OCI-LY7 (cell line): ENCODE measurements around the gene TUBA1A. TPM values are rescaled to one million over a fixed set of nuclear protein-coding genes. Genes with fewer than 3 reads are reported as not detected.
"Not testable (repeated sequence)": the region's sequence is repeated elsewhere in the genome, so short reads cannot be mapped to it uniquely, and the experiment has no call there.

Experiments
- BruUV-seq: library from RNA; stranded (reverse); fragments of 400-500 nt; replicated peaks from 2 replicates; lab custom pipeline; 2021; lab: Mats Ljungman, UMichigan
- CTCF ChIA-PET: fragments of 300-600 bp; sonication (Branson Sonifier 250); formaldehyde crosslinking; loops from one replicate; lab custom pipeline; 2022; ENCODE audit warnings: antibody characterized with exemption; ENCODE audit not compliant: unreplicated experiment; lab: Charles Lee
- POLR2A ChIA-PET: fragments of 300-600 bp; sonication (Branson Sonifier 250); formaldehyde crosslinking; loops from one replicate; lab custom pipeline; 2022; ENCODE audit warnings: antibody characterized with exemption; lab: Charles Lee
- DNase-seq: peaks from one replicate; pipeline ENCODE4 v3.0.0-alpha.2; 2015; ENCODE audit warnings: low spot score
- H2AFZ ChIP-seq: fragments of 200-600 bp; sonication (generic), shearing (Covaris generic); 2 replicates; pipeline ENCODE4 v1.6.1; 2014; ENCODE audit warnings: mild to moderate bottlenecking, antibody characterized with exemption, low read length, moderate library complexity
- H3K27ac ChIP-seq: fragments of 200-600 bp; sonication (generic); 2 replicates; pipeline ENCODE4 v1.5.1; 2014; ENCODE audit warnings: mixed run types, low read depth, mild to moderate bottlenecking, moderate library complexity, low read length, inconsistent platforms; ENCODE audit not compliant: poor library complexity, severe bottlenecking
- H3K36me3 ChIP-seq: fragments of 200-600 bp; sonication (generic); 2 replicates; pipeline ENCODE4 v1.6.1; 2014; ENCODE audit warnings: mild to moderate bottlenecking, antibody characterized with exemption, low read length, moderate library complexity, mixed read lengths; ENCODE audit not compliant: insufficient read depth
- H3K4me1 ChIP-seq: fragments of 200-600 bp; sonication (generic); 2 replicates; pipeline ENCODE4 v1.5.1; 2014; ENCODE audit warnings: mild to moderate bottlenecking, low read length; ENCODE audit not compliant: insufficient read depth, poor library complexity, severe bottlenecking
- H3K4me2 ChIP-seq: fragments of 200-600 bp; sonication (generic); 2 replicates; pipeline ENCODE4 v1.6.1; 2014; ENCODE audit warnings: mild to moderate bottlenecking, low read length
- H3K4me3 ChIP-seq: fragments of 200-600 bp; sonication (generic); 2 replicates; pipeline ENCODE4 v1.5.1; 2014; ENCODE audit warnings: mild to moderate bottlenecking, low read depth, low read length; ENCODE audit not compliant: poor library complexity, severe bottlenecking
- H3K79me2 ChIP-seq: fragments of 200-600 bp; sonication (generic); 2 replicates; pipeline ENCODE4 v1.6.1; 2016; ENCODE audit warnings: low read depth, mild to moderate bottlenecking, low read length, moderate library complexity, mixed read lengths; ENCODE audit not compliant: insufficient read depth
- H3K9me2 ChIP-seq: fragments of 200-600 bp; sonication (generic); 2 replicates; pipeline ENCODE4 v1.6.1; 2016; ENCODE audit warnings: mild to moderate bottlenecking, low read length, mixed read lengths; ENCODE audit not compliant: insufficient read depth
- H3K9me3 ChIP-seq: fragments of 200-600 bp; sonication (generic); 2 replicates; pipeline ENCODE4 v1.6.1; 2014; ENCODE audit warnings: mild to moderate bottlenecking, mixed run types, low read length, mixed read lengths
- H4K20me1 ChIP-seq: fragments of 200-600 bp; sonication (generic); 2 replicates; pipeline ENCODE4 v1.6.1; 2014; ENCODE audit warnings: mild to moderate bottlenecking, antibody characterized with exemption, low read length, moderate library complexity, mixed read lengths; ENCODE audit not compliant: insufficient read depth
- CTCF ChIP-seq: fragments of 200-600 bp; sonication (generic); conservative IDR thresholded peaks from 2 replicates; pipeline ENCODE4 v1.5.1; 2014; ENCODE audit warnings: mild to moderate bottlenecking, antibody characterized with exemption, low read length, moderate library complexity, mixed read lengths
- EZH2phosphoT487 ChIP-seq: fragments of 200-600 bp; sonication (generic); IDR thresholded peaks from 2 replicates; pipeline ENCODE4 v1.6.1; 2018; ENCODE audit warnings: low read depth, borderline replicate concordance, mild to moderate bottlenecking, mixed run types, antibody characterized with exemption, low read length, moderate library complexity, mixed read lengths
- intact Hi-C: fragments of 100-400 bp; cut with micrococcal nuclease; formaldehyde crosslinking; loops from one replicate; pipeline ENCODE4 v1.10.0; 2022; ENCODE audit not compliant: unreplicated experiment
- total RNA-seq, 2 experiments: library from RNA; depleted of rRNA in 1 of 2; stranded (reverse); fragments of >200 nt in 1 of 2; shearing (Covaris generic) in 1 of 2; gene quantifications; 2 replicates each; pipeline ENCODE4 v1.2.3, GENCODE V29; 2014 to 2022

Gene TUBA1A
- total RNA-seq, 2 experiments from 2014 or later, result 136 to 214 TPM

GRCh38 chr12:49219417-49220026, 30.6 kb upstream of the TUBA1A start:
- BruUV-seq, result no TSS peak
- no peaks in the 10 kb centered on the region for H3K9me2 ChIP-seq
- no peaks in the 10 kb centered on the region for H3K36me3 ChIP-seq
- no peak for TF ChIP-seq EZH2phosphoT487
- TF ChIP-seq CTCF, result no peak
- H3K79me2 ChIP-seq, result no peaks in the 10 kb centered on the region
- no peak overlapping the region for H3K27ac ChIP-seq
- no peaks in the 10 kb centered on the region for H3K9me3 ChIP-seq
- H3K4me1 ChIP-seq, result no peaks in the 10 kb centered on the region
- intact Hi-C loops, result no loop called here
- ChIA-PET POLR2A (interaction anchor here (0.7 to 1.0 kb wide), 2 partner anchors 29 to 30 kb away, joined by 3 read pairs; no protein-coding TSS in a partner anchor), CTCF (no interaction called here)
- H3K4me2 ChIP-seq, result no peak overlapping the region
- DNase-seq, result no peak
- no peaks in the 10 kb centered on the region for H4K20me1 ChIP-seq
- H2AFZ ChIP-seq, result no peak overlapping the region
- H3K4me3 ChIP-seq, result no peak overlapping the region

- TF ChIP-seq CTCF, result no peak
- TF ChIP-seq EZH2phosphoT487, result no peak
- intact Hi-C loops, result no loop called here
- H3K4me1 ChIP-seq, result no peaks in the 10 kb centered on the region
- H3K79me2 ChIP-seq, result no peaks in the 10 kb centered on the region
- H2AFZ ChIP-seq, result no peak overlapping the region
- BruUV-seq, result no TSS peak
- CTCF ChIA-PET, result no interaction called here
- no peaks in the 10 kb centered on the region for H3K36me3 ChIP-seq
- no peak overlapping the region for H3K4me3 ChIP-seq
- H3K9me3 ChIP-seq, result no peaks in the 10 kb centered on the region
- no peak overlapping the region for H3K27ac ChIP-seq
- H4K20me1 ChIP-seq, result no peaks in the 10 kb centered on the region
- H3K4me2 ChIP-seq, result no peak overlapping the region
- POLR2A ChIA-PET, result no interaction called here
- H3K9me2 ChIP-seq, result no peaks in the 10 kb centered on the region
- DNase-seq, result no peak
These were observed 23.7 kb upstream of the TUBA1A start for GRCh38 chr12:49212572-49212971.

- H3K4me3 ChIP-seq, DNase-seq, H3K27ac ChIP-seq, H3K36me3 ChIP-seq, H3K4me2 ChIP-seq, H3K4me1 ChIP-seq, H3K9me3 ChIP-seq, POLR2A ChIA-PET, H3K9me2 ChIP-seq, intact Hi-C loops, CTCF ChIA-PET, H3K79me2 ChIP-seq, H2AFZ ChIP-seq, BruUV-seq, H4K20me1 ChIP-seq: not testable (repeated sequence)
These were observed 21.8 kb upstream of the TUBA1A start for GRCh38 chr12:49210703-49211102.
